H1 (cell line): ENCODE results near the gene ALG6. TPM values are rescaled to one million over a fixed set of nuclear protein-coding genes. Genes with fewer than 3 reads are reported as not detected.

Source experiments
- CTCF ChIA-PET: fragments of 300-600 bp; sonication (Branson Sonifier 250); formaldehyde crosslinking; loops from one replicate; lab custom pipeline; 2021; ENCODE audit not compliant: partially characterized antibody; lab: Charles Lee
- POLR2A ChIA-PET: fragments of 300-600 bp; sonication (Branson Sonifier 250); formaldehyde crosslinking; loops from one replicate; lab custom pipeline; 2021; ENCODE audit warnings: inconsistent platforms; ENCODE audit not compliant: partially characterized antibody; lab: Charles Lee
- DNase-seq, 2 experiments: peaks; one replicate each; pipeline versions ENCODE4 v3.0.0 to v3.0.0-alpha.2; 2010 to 2022; ENCODE audit warnings: low spot score in 2 of 2, low read depth in 1 of 2, mixed read lengths in 1 of 2
- FAIRE-seq: peaks from 2 replicates; lab custom pipeline; 2011; peaks lifted over from hg19 to GRCh38; lab: Jason Lieb, UNC
- H2AFZ ChIP-seq: 2 replicates; pipeline ENCODE4 v1.8.1; 2012; ENCODE audit warnings: low read length, inconsistent platforms
- H2AK5ac ChIP-seq: 2 replicates; pipeline ENCODE4 v1.6.1; 2013; ENCODE audit warnings: low read depth, low read length
- H2BK120ac ChIP-seq: replicated peaks from 2 replicates; pipeline ENCODE3; 2013; ENCODE audit warnings: low read depth, low read length, inconsistent platforms
- H2BK12ac ChIP-seq: 2 replicates; pipeline ENCODE4 v1.6.1; 2013; ENCODE audit warnings: low read depth, low read length
- H2BK15ac ChIP-seq: 2 replicates; pipeline ENCODE4 v1.6.1; 2013; ENCODE audit warnings: low read length
- H2BK20ac ChIP-seq: 2 replicates; pipeline ENCODE4 v1.6.1; 2013; ENCODE audit warnings: low read length
- H2BK5ac ChIP-seq: 2 replicates; pipeline ENCODE4 v1.6.1; 2013; ENCODE audit warnings: low read depth, low read length
- H3K14ac ChIP-seq: 2 replicates; pipeline ENCODE4 v1.6.1; 2013; ENCODE audit warnings: inconsistent platforms; ENCODE audit not compliant: insufficient read length
- H3K18ac ChIP-seq: 2 replicates; pipeline ENCODE4 v1.6.1; 2013; ENCODE audit warnings: low read length; ENCODE audit errors: extremely low read depth
- H3K23ac ChIP-seq: 2 replicates; pipeline ENCODE4 v1.6.1; 2013; ENCODE audit warnings: inconsistent platforms; ENCODE audit not compliant: insufficient read length
- H3K23me2 ChIP-seq: 2 replicates; pipeline ENCODE4 v1.6.1; 2013; ENCODE audit warnings: low read depth, low read length
- H3K27ac ChIP-seq: 2 replicates; pipeline ENCODE4 v1.6.1; 2011; ENCODE audit warnings: low read depth, low read length, inconsistent platforms
- H3K27me3 ChIP-seq, 4 experiments: replicated peaks in 1 of 4; 1 replicate in 1 of 4; 2 replicates in 3 of 4; pipeline versions ENCODE4 v1.6.1 to v1.8.1; 2011 to 2013; ENCODE audit warnings: low read length in 3 of 4, mild to moderate bottlenecking in 3 of 4, inconsistent platforms in 2 of 4, mixed read lengths in 2 of 4, moderate library complexity in 1 of 4; ENCODE audit not compliant: control insufficient read depth in 3 of 4, insufficient read depth in 3 of 4; ENCODE audit errors: extremely low read depth in 1 of 4
- H3K36me3 ChIP-seq, 4 experiments: 2 replicates each; pipeline versions ENCODE4 v1.6.1 to v1.8.1; 2011 to 2013; ENCODE audit warnings: mild to moderate bottlenecking in 4 of 4, low read length in 3 of 4, moderate library complexity in 2 of 4, control low read depth in 1 of 4, inconsistent platforms in 1 of 4; ENCODE audit not compliant: insufficient read depth in 4 of 4, control insufficient read depth in 2 of 4
- H3K4ac ChIP-seq: replicated peaks from 2 replicates; pipeline ENCODE3; 2013; ENCODE audit warnings: low read length, low read depth, mixed read lengths, inconsistent platforms; ENCODE audit not compliant: insufficient read length
- H3K4me1 ChIP-seq, 4 experiments: replicated peaks in 1 of 4; 1 replicate in 1 of 4; 2 replicates in 3 of 4; pipeline versions ENCODE4 v1.6.1 to v1.8.1; 2011 to 2013; ENCODE audit warnings: low read length in 3 of 4, inconsistent platforms in 2 of 4, mixed read lengths in 1 of 4; ENCODE audit not compliant: insufficient read depth in 4 of 4, control insufficient read depth in 3 of 4
- H3K4me2 ChIP-seq, 2 experiments: 2 replicates each; pipeline versions ENCODE4 v1.6.1 to v1.8.1; 2011 to 2013; ENCODE audit warnings: low read depth in 2 of 2, low read length in 2 of 2, control low read depth in 1 of 2, inconsistent platforms in 1 of 2, mild to moderate bottlenecking in 1 of 2; ENCODE audit not compliant: insufficient read depth in 1 of 2
- H3K4me3 ChIP-seq, 4 experiments: fragments of 200-600, 300-600 bp in 1 of 4; sonication (generic), shearing (Covaris generic), sonication (Bioruptor Twin) in 1 of 4; 2 replicates each; pipeline versions ENCODE4 v1.5.1 to v1.8.1; 2011 to 2016; ENCODE audit warnings: low read length in 4 of 4, low read depth in 3 of 4, control low read depth in 2 of 4, inconsistent platforms in 2 of 4, mild to moderate bottlenecking in 2 of 4, mixed read lengths in 1 of 4, moderate library complexity in 1 of 4; ENCODE audit not compliant: insufficient read depth in 2 of 4; ENCODE audit errors: extremely low read depth in 1 of 4
- H3K56ac ChIP-seq: replicated peaks from 2 replicates; pipeline ENCODE3; 2013; ENCODE audit warnings: low read depth, mild to moderate bottlenecking, mixed read lengths, low read length, inconsistent platforms; ENCODE audit not compliant: insufficient read length
- H3K79me1 ChIP-seq: 2 replicates; pipeline ENCODE4 v1.6.1; 2013; ENCODE audit warnings: low read depth, low read length, control low read depth
- H3K79me2 ChIP-seq, 2 experiments: 2 replicates each; pipeline versions ENCODE4 v1.6.1 to v1.8.1; 2012 to 2013; ENCODE audit warnings: low read length in 2 of 2, mild to moderate bottlenecking in 2 of 2, inconsistent platforms in 1 of 2; ENCODE audit not compliant: insufficient read depth in 2 of 2, control insufficient read depth in 1 of 2
- H3K9ac ChIP-seq, 4 experiments: replicated peaks in 1 of 4; 1 replicate in 1 of 4; 2 replicates in 3 of 4; pipeline versions ENCODE4 v1.6.1 to v1.8.1; 2011 to 2013; ENCODE audit warnings: low read depth in 3 of 4, low read length in 3 of 4, control low read depth in 2 of 4, mild to moderate bottlenecking in 2 of 4, moderate library complexity in 2 of 4, inconsistent platforms in 1 of 4; ENCODE audit errors: extremely low read depth in 1 of 4
- H3K9me3 ChIP-seq, 2 experiments: 2 replicates each; pipeline versions ENCODE4 v1.6.1 to v1.8.1; 2012 to 2013; ENCODE audit warnings: mild to moderate bottlenecking in 2 of 2, moderate library complexity in 2 of 2, control low read depth in 1 of 2, inconsistent platforms in 1 of 2, low read depth in 1 of 2, low read length in 1 of 2, mixed read lengths in 1 of 2; ENCODE audit not compliant: insufficient read depth in 2 of 2
- H4K20me1 ChIP-seq, 2 experiments: replicated peaks in 1 of 2; 2 replicates each; pipeline versions ENCODE3 to v1.8.1; 2011 to 2013; ENCODE audit warnings: inconsistent platforms in 2 of 2, low read length in 2 of 2, mild to moderate bottlenecking in 1 of 2; ENCODE audit not compliant: insufficient read depth in 2 of 2, control insufficient read depth in 1 of 2
- H4K5ac ChIP-seq: 2 replicates; pipeline ENCODE4 v1.6.1; 2013; ENCODE audit warnings: low read length, low read depth, mixed read lengths, inconsistent platforms; ENCODE audit not compliant: insufficient read length
- H4K8ac ChIP-seq: 2 replicates; pipeline ENCODE4 v1.8.0; 2013; ENCODE audit warnings: mild to moderate bottlenecking, moderate library complexity, low read length, inconsistent platforms; ENCODE audit not compliant: insufficient read depth; ENCODE audit errors: extremely low read depth
- H4K91ac ChIP-seq: replicated peaks from 2 replicates; pipeline ENCODE3; 2013; ENCODE audit warnings: low read length, mixed read lengths, inconsistent platforms; ENCODE audit not compliant: insufficient read length
- CBX8 ChIP-seq: fragments of 300-800, 300-1000 bp; sonication (generic); IDR thresholded peaks from 2 replicates; pipeline ENCODE4 v1.7.1; 2016; ENCODE audit warnings: low read depth, low read length, borderline replicate concordance
- POLR2A ChIP-seq, 2 experiments: IDR thresholded peaks; 1 replicate in 1 of 2; 2 replicates in 1 of 2; pipeline ENCODE4 v1.6.1; 2011; ENCODE audit warnings: low read depth in 2 of 2, low read length in 2 of 2, mild to moderate bottlenecking in 2 of 2; ENCODE audit errors: control extremely low read depth in 1 of 2
- WGBS, 2 experiments: shearing (Covaris generic) in 1 of 2; methylation state at CpG; one replicate each; pipeline versions ENCODE4 v1.1.6 to v1.1.7; 2013 to 2015; ENCODE audit warnings: low lambda C conversion rate in 2 of 2, mixed read lengths in 2 of 2, inconsistent platforms in 1 of 2, low coverage in 1 of 2, missing lambda C conversion rate in 1 of 2; ENCODE audit not compliant: insufficient replicate concordance in 2 of 2, insufficient coverage in 1 of 2, insufficient read length in 1 of 2; ENCODE audit errors: extremely low coverage in 1 of 2, missing lambda C conversion rate in 1 of 2; 5-methylcytosine and 5-hydroxymethylcytosine counted together
- polyA plus RNA-seq, 7 experiments: library from polyadenylated mRNA; depleted of rRNA in 3 of 7; stranded (reverse) in 5 of 7; unstranded in 2 of 7; fragments of >200 nt in 5 of 7; fragments of 200-250 nt in 2 of 7; gene quantifications; 1 replicate in 5 of 7; 2 replicates in 1 of 7; 4 replicates in 1 of 7; pipeline versions ENCODE4 v1.2.1 to v1.2.3, GENCODE V29; 2011 to 2013; ENCODE audit warnings: missing spikeins in 2 of 7, mixed read lengths in 2 of 7
- total RNA-seq: library from RNA; stranded (reverse); fragmentation: NEBNext Ultra II Directional; extraction: Animal tissue kit (Norgen Biotek cat#: 25700); gene quantifications from 2 replicates; pipeline ENCODE4 v1.2.1, GENCODE V29; 2021

Gene ALG6
- total and polyA plus RNA-seq, 2 of the 8 experiments (the other 6 are each of a cell fraction or from before 2014, with no cell fraction given), result 17.8 to 26.8 TPM

GRCh38 chr1:63321785-63322113 lies 45.7 kb upstream of the ALG6 start:
- H3K79me1 ChIP-seq, result no peaks in the 10 kb centered on the region
- no peak overlapping the region for H2BK120ac ChIP-seq
- peak overlapping the region; percentile 90 for H3K18ac ChIP-seq
- no peak overlapping the region for H3K23ac ChIP-seq
- H2BK12ac ChIP-seq, result peak overlapping the region; percentile 68; the same call in 1 of the 2 replicates
- no peak overlapping the region for H3K4ac ChIP-seq
- peak overlapping the region; percentile 86 to 94 for H3K4me2 ChIP-seq
- no peak overlapping the region for H4K5ac ChIP-seq
- H3K79me2 ChIP-seq, result peaks cover 0 to 29% of the 10 kb centered on the region in 2 experiments; a peak in 3 of 4 replicates
- peak overlapping the region; percentile 98; the same call in 1 of the 2 replicates for H2BK5ac ChIP-seq
- H2BK20ac ChIP-seq, result no peak overlapping the region
- FAIRE-seq, result no peak
- peak overlapping the region; percentile 79; the same call in 1 of the 2 replicates for H3K27ac ChIP-seq
- H3K9me3 ChIP-seq, result no peaks in the 10 kb centered on the region
- H3K9ac ChIP-seq, result peak overlapping the region in 3 of 4 experiments; percentile 41 to 56 (median 42); a peak in 2 of 7 replicates
- H3K4me3 ChIP-seq, result peak overlapping the region; percentile 57 to 80 (median 66)
- ChIA-PET CTCF (interaction anchor here (0.7 to 1.3 kb wide), 4 partner anchors 16 to 126 kb away, joined by 3 read pairs; no protein-coding TSS in a partner anchor), POLR2A (interaction anchor here (0.8 to 3.1 kb wide), 2 partner anchors 9 to 46 kb away, joined by 3 to 20 read pairs; partner anchors contain the start of gene ALG6)
- H4K8ac ChIP-seq, result no peak overlapping the region
- DNase-seq, result peak in 1 of 2 experiments; percentile 81
- H3K56ac ChIP-seq, result no peak overlapping the region
- H3K27me3 ChIP-seq, result peaks cover 3 to 68% (median 35%) of the 10 kb centered on the region in 4 experiments; a peak in 6 of 7 replicates
- H4K91ac ChIP-seq, result no peak overlapping the region
- 4% methylated on average over 12 of the region's 12 CpGs; no CpG with 5 or more reads in 1 of the 2 experiments for WGBS, 2 experiments
- peaks cover 4 to 21% (median 12%) of the 10 kb centered on the region in 4 experiments for H3K4me1 ChIP-seq
- H4K20me1 ChIP-seq, result peaks cover 0 to 2% of the 10 kb centered on the region in 2 experiments
- no peak overlapping the region for H2AK5ac ChIP-seq
- no peaks in the 10 kb centered on the region for H3K36me3 ChIP-seq
- H3K23me2 ChIP-seq, result peaks cover 44% of the 10 kb centered on the region
- no peak overlapping the region; the same call in 1 of the 2 replicates for H2BK15ac ChIP-seq
- no peak overlapping the region for H2AFZ ChIP-seq
- H3K14ac ChIP-seq, result no peak overlapping the region
- TF ChIP-seq POLR2A (IDR thresholded peaks at IDR 0.05; ENCODE audit: control extremely low read depth in 1 of 2, low read depth in 2 of 2, low read length in 2 of 2) (peak in 1 of 2 experiments; percentile 44; a peak in 2 of 3 replicates), CBX8 (no peak)
